ENCODE measurements around the gene NUDT17. TPM values are rescaled to one million over a fixed set of nuclear protein-coding genes. Genes with fewer than 3 reads are reported as not detected.

NUDT17 gene
- total RNA-seq, 4 donors from 2014 or later: 0.95 to 2.2 (median 1.1) TPM; not detected in 1

DNA sequence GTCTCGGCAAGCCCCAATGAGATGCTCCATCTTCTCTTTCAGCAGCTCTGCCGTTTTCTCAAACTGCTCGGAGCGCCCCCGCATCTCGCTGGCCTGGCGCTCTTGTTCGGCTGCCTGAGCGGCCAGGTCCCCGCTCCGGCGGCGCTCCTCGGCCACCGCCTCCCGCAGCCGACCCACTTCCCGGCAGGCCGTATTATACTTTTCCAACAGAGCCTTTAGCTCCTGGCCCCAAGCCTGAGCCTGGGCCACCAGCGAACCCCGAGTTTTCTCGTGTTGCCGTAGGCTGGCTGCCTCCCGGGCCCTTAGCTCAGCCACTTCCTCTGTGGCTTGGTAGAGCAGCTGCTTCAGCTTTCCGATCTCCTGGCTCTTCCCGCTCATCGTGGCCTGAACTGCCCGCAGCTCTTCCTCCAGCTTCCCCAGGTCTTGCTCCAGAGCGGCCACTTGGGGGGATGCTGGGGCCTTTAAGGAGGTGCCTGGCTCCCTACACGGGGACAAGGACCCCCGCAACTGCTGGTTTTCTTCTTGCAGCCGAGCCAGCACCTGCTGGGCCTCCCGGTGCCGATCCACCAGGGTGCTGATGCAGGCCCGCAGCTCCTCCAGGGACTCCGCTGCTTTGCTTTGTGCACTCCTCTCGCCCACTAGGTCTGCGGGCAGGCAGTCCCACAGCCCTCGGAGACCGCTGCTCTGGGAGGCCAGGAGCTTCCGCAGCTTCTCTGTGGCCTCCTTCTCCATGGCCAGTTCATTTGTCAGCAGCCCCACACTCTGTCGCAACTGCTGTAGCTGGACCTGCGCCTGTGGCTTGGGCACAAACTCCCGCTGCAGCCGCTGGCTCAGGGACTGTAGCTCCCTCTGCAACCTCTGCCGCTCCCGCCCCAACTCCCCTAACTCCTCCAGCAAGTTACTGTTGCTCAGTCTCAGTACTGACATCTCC is 26.8 kb downstream of the NUDT17 start:
- peak; percentile 46 for DNase-seq
- no peak for TF ChIP-seq POLR2A (IDR thresholded peaks at IDR 0.05)
- no peak for TF ChIP-seq EP300 (IDR thresholded peaks at IDR 0.05; ENCODE audit: low read depth)
- TF ChIP-seq POLR2AphosphoS5 (IDR thresholded peaks at IDR 0.05): no peak
- no peak for TF ChIP-seq CTCF (IDR thresholded peaks at IDR 0.05)
- intact Hi-C loops (cut with DNase I; ENCODE audit: low total_unique reads): no loop called here
- H3K9me3 ChIP-seq: no peaks in the 10 kb centered on the region
- peak overlapping the region; percentile 27 to 50 (median 32) for H3K4me3 ChIP-seq
- in situ Hi-C loops (cut with MboI; ENCODE audit: low pct_ligation_motif_present in 1 of 4, low pct_unique_long_range_greater_than_20kb in 1 of 4, low sequenced_read_pairs in 3 of 4): no loop called here
- 13 to 28% methylated on average over 6 to 46 of the region's 47 CpGs for WGBS, 2 donors (ENCODE audit: low coverage in 1 of 2)
- H3K4me1 ChIP-seq: peaks cover 0 to 16% (median 6%) of the 10 kb centered on the region in 4 donors
- H3K27me3 ChIP-seq: peaks cover 26% of the 10 kb centered on the region
- H3K27ac ChIP-seq: peak overlapping the region; percentile 76 to 88 (median 79)
- H3K36me3 ChIP-seq: no peaks in the 10 kb centered on the region

DNA sequence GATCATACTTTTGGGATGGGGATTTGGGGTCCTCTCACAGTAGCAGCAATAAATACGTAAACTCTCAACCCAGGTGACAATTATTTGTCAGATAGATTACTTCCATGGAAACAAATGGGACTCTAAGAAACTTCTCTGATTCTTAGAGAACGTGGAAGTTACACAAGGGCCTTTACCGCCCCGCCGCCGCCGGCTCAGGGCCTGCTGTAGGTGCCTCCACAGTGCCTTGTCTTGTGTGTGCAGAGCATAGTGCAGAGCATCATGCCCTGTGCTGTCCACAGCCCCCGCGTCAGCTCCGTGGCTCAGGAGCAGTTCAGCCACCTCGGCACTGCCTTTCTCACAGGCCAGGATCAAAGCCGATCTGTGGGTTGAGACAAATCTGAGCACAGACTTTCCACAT is 29.2 kb downstream of the NUDT17 start:
- intact Hi-C loops (cut with DNase I; ENCODE audit: low total_unique reads) (no loop called here), in situ Hi-C loops (cut with MboI; ENCODE audit: low pct_ligation_motif_present in 1 of 4, low pct_unique_long_range_greater_than_20kb in 1 of 4, low sequenced_read_pairs in 3 of 4) (loop anchor here in 1 of 4 donors (25.0 kb wide), 1 partner anchor 138 kb away; the partner anchor contains the start of gene HJV)
- no peak overlapping the region for H3K27ac ChIP-seq
- no peak overlapping the region for H3K4me3 ChIP-seq
- H3K4me1 ChIP-seq: peaks cover 0 to 16% (median 6%) of the 10 kb centered on the region in 4 donors
- peaks cover 26% of the 10 kb centered on the region for H3K27me3 ChIP-seq
- H3K9me3 ChIP-seq: no peaks in the 10 kb centered on the region
- no peaks in the 10 kb centered on the region for H3K36me3 ChIP-seq
- 96% methylated on average over 12 of the region's 12 CpGs; no CpG with 5 or more reads in 1 of the 2 donors for WGBS, 2 donors (ENCODE audit: low coverage in 1 of 2)
- TF ChIP-seq POLR2AphosphoS5 (IDR thresholded peaks at IDR 0.05): no peak
- TF ChIP-seq EP300 (IDR thresholded peaks at IDR 0.05; ENCODE audit: low read depth): no peak
- TF ChIP-seq POLR2A (IDR thresholded peaks at IDR 0.05): no peak
- TF ChIP-seq CTCF (IDR thresholded peaks at IDR 0.05): no peak
- no peak for DNase-seq

DNA sequence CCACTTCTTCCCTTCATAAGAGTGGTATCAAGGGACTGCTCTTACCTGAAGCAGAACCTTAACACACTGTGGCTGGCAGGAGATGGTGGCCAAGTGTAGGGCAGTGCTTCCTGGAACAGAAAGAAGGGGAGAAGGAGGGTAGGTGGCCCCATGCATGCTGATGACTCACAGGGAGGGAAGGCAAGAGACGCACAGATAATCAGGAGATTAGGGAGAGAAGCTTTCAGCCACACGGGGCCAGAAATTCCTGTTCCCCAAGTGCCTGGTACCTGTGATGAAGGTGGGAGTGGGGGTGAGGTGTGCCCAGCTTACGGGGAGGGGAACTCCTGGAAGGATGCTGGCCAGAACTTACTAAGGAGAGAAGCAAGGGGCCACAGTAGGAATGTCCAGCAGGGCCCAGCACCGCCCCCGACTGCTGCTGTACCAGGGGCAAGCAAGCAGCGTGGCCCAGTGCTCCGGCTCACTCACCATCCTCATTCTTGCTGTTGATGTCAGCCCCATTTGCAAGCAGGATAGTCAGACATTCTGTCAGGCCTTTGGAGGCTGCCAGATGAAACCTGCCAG is 32.6 kb downstream of the NUDT17 start:
- no peak overlapping the region for H3K4me3 ChIP-seq
- H3K36me3 ChIP-seq: no peaks in the 10 kb centered on the region
- no peak for TF ChIP-seq CTCF (IDR thresholded peaks at IDR 0.05)
- TF ChIP-seq POLR2A (IDR thresholded peaks at IDR 0.05): no peak
- TF ChIP-seq EP300 (IDR thresholded peaks at IDR 0.05; ENCODE audit: low read depth): no peak
- TF ChIP-seq POLR2AphosphoS5 (IDR thresholded peaks at IDR 0.05): no peak
- DNase-seq: no peak
- 60 to 79% methylated on average over 1 to 7 of the region's 7 CpGs for WGBS, 2 donors (ENCODE audit: low coverage in 1 of 2)
- H3K4me1 ChIP-seq: peaks cover 0 to 1% (median 0%) of the 10 kb centered on the region in 4 donors
- H3K9me3 ChIP-seq: no peaks in the 10 kb centered on the region
- no peak overlapping the region for H3K27ac ChIP-seq
- peaks cover 6% of the 10 kb centered on the region for H3K27me3 ChIP-seq
- intact Hi-C loops (cut with DNase I; ENCODE audit: low total_unique reads): no loop called here
- in situ Hi-C loops (cut with MboI; ENCODE audit: low pct_ligation_motif_present in 1 of 4, low pct_unique_long_range_greater_than_20kb in 1 of 4, low sequenced_read_pairs in 3 of 4): loop anchor here in 1 of 4 donors (25.0 kb wide), 1 partner anchor 134 kb away; the partner anchor contains the start of gene HJV

DNA sequence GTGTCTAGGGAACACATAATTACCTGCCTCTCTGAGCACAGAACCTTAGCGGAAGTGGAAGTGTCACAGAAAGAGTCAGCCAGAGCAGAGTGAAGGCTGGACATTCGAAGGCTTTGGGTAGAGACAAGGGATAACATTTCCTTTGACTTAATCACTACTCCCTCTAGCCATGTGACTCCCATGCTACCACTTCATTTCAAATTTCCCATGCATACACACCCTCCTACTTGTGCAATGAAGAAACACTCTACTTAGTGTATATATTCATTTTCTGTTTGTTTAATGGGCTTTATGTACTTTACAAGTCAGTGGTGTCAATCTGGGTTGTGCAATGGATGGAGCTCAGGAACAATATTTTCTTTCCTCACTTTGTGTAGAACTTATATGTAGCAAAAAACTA is 33.3 kb downstream of the NUDT17 start:
- 73 to 89% methylated on average over 2 of the region's 2 CpGs for WGBS, 2 donors (ENCODE audit: low coverage in 1 of 2)
- H3K27me3 ChIP-seq: peaks cover 7% of the 10 kb centered on the region
- no peak for TF ChIP-seq EP300 (IDR thresholded peaks at IDR 0.05; ENCODE audit: low read depth)
- no peak overlapping the region for H3K4me3 ChIP-seq
- intact Hi-C loops (cut with DNase I; ENCODE audit: low total_unique reads) (no loop called here), in situ Hi-C loops (cut with MboI; ENCODE audit: low pct_ligation_motif_present in 1 of 4, low pct_unique_long_range_greater_than_20kb in 1 of 4, low sequenced_read_pairs in 3 of 4) (loop anchor here in 1 of 4 donors (25.0 kb wide), 1 partner anchor 134 kb away; the partner anchor contains the start of gene HJV)
- no peaks in the 10 kb centered on the region for H3K9me3 ChIP-seq
- no peak for DNase-seq
- H3K4me1 ChIP-seq: no peaks in the 10 kb centered on the region
- H3K36me3 ChIP-seq: no peaks in the 10 kb centered on the region
- no peak overlapping the region for H3K27ac ChIP-seq

Data from transverse colon (tissue), 4 donors.